ENCODE measurements around the gene SIX3. TPM values are rescaled to one million over a fixed set of nuclear protein-coding genes. Genes with fewer than 3 reads are reported as not detected.

SIX3 gene
- total RNA-seq, 1 donor = not detected

DNA sequence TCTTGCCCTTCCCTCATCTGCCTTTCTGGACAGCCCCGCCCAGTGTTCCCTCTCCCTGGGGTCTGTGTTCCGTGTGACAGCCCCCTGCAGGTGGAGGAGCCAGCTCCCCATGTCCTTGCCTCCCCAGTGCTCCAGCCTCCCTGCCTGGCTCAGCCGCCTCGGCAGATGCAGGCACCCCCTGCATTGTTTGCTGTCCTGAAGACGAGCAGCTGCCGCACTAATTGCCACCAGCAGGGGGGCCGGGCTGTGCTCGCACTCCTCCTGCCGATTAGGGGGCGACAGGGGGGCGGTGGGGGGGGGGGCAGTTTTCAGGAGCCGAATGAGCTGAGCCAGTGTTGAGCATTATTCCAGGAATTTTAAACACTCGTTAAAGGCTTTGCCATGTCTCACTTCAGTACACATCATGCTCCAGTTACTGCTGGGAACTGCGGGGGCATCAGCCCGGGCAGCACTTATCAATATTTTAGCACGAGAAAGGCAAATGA, 23.3 kb downstream of the SIX3 start:
- Histone ChIP-seq H2AFZ (ENCODE audit: low read length) (no peak overlapping the region), H3K4me3 (ENCODE audit: insufficient read depth, low read length) (no peak overlapping the region), H3K27me3 (ENCODE audit: insufficient read depth, low read length) (no peaks in the 10 kb centered on the region), H4K20me1 (ENCODE audit: insufficient read depth, low read length) (no peaks in the 10 kb centered on the region), H3K27ac (ENCODE audit: low read depth, low read length) (no peak overlapping the region), H3K9me3 (ENCODE audit: low read depth, low read length) (no peaks in the 10 kb centered on the region), H3K4me2 (ENCODE audit: insufficient read depth, low read length) (peak overlapping the region; percentile 3), H3K79me2 (ENCODE audit: insufficient read depth, low read length) (no peaks in the 10 kb centered on the region), H3K36me3 (ENCODE audit: insufficient read depth, low read length) (no peaks in the 10 kb centered on the region), H3K4me1 (ENCODE audit: insufficient read depth, low read length) (peaks cover 9% of the 10 kb centered on the region)
- DNase-seq (ENCODE audit: insufficient read length, low spot score, missing footprints) = peak; percentile 79
- TF ChIP-seq, protein P1, sequence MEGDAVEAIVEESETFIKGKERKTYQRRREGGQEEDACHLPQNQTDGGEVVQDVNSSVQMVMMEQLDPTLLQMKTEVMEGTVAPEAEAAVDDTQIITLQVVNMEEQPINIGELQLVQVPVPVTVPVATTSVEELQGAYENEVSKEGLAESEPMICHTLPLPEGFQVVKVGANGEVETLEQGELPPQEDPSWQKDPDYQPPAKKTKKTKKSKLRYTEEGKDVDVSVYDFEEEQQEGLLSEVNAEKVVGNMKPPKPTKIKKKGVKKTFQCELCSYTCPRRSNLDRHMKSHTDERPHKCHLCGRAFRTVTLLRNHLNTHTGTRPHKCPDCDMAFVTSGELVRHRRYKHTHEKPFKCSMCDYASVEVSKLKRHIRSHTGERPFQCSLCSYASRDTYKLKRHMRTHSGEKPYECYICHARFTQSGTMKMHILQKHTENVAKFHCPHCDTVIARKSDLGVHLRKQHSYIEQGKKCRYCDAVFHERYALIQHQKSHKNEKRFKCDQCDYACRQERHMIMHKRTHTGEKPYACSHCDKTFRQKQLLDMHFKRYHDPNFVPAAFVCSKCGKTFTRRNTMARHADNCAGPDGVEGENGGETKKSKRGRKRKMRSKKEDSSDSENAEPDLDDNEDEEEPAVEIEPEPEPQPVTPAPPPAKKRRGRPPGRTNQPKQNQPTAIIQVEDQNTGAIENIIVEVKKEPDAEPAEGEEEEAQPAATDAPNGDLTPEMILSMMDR (IDR thresholded peaks at IDR 0.05; ENCODE audit: extremely low read depth, low read depth, low read length) = peak; percentile 32

DNA sequence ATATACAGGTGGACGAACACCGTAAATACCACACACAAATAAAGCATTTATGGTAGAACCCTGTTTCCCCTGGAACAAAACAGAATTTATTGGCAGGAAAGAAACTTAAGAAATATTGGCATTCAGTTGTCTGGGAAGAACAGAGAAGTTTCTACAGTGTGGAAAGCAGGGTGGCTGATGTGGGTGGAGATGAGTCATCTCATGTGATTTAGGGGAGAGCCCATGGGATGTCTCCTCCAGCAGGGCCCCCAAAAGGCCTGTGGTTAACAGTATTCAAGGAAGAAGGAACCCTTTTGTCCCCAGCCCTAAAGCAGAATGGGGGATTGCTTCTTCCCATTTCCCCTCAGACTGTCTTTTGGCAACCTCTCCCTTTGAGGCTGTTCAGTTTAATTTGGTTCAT, 24.2 kb downstream of the SIX3 start:
- DNase-seq (ENCODE audit: insufficient read length, low spot score, missing footprints) = peak; percentile 77
- Histone ChIP-seq H3K4me3 (ENCODE audit: insufficient read depth, low read length) (no peak overlapping the region), H2AFZ (ENCODE audit: low read length) (no peak overlapping the region), H3K9me3 (ENCODE audit: low read depth, low read length) (no peaks in the 10 kb centered on the region), H3K27ac (ENCODE audit: low read depth, low read length) (peak overlapping the region; percentile 60), H4K20me1 (ENCODE audit: insufficient read depth, low read length) (no peaks in the 10 kb centered on the region), H3K27me3 (ENCODE audit: insufficient read depth, low read length) (no peaks in the 10 kb centered on the region), H3K4me2 (ENCODE audit: insufficient read depth, low read length) (peak overlapping the region; percentile 3), H3K36me3 (ENCODE audit: insufficient read depth, low read length) (no peaks in the 10 kb centered on the region), H3K4me1 (ENCODE audit: insufficient read depth, low read length) (peaks cover 10% of the 10 kb centered on the region), H3K79me2 (ENCODE audit: insufficient read depth, low read length) (no peaks in the 10 kb centered on the region)
- TF ChIP-seq, protein P1 (IDR thresholded peaks at IDR 0.05; ENCODE audit: extremely low read depth, low read depth, low read length) = no peak

DNA sequence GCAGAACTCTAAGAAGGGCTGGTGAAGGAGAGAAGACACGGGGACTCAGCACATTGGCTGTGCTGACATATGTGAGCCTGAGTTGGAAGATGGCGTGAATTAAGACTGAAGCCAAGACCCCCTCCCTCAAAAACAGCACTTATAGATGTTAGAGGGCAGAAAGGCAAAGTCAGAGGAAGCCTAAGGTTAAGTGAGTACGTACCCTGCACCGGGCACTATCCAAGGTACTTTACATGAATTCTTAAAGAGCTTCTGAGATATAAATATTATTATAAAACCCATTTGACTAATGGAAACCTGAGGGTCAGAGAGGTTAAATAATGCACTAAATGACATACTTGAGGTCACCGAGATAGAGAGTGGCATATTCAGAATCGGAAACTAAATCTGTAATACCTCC, 25.6 kb downstream of the SIX3 start:
- H3K4me3 ChIP-seq (ENCODE audit: insufficient read depth, low read length) = no peak overlapping the region
- peaks cover 18% of the 10 kb centered on the region for H3K4me1 ChIP-seq (ENCODE audit: insufficient read depth, low read length)
- H3K27ac ChIP-seq (ENCODE audit: low read depth, low read length) = no peak overlapping the region
- no peaks in the 10 kb centered on the region for H3K36me3 ChIP-seq (ENCODE audit: insufficient read depth, low read length)
- no peaks in the 10 kb centered on the region for H3K27me3 ChIP-seq (ENCODE audit: insufficient read depth, low read length)
- DNase-seq (ENCODE audit: insufficient read length, low spot score, missing footprints) = no peak
- no peaks in the 10 kb centered on the region for H3K79me2 ChIP-seq (ENCODE audit: insufficient read depth, low read length)
- no peak overlapping the region for H2AFZ ChIP-seq (ENCODE audit: low read length)
- no peaks in the 10 kb centered on the region for H3K9me3 ChIP-seq (ENCODE audit: low read depth, low read length)
- TF ChIP-seq, protein P1 (IDR thresholded peaks at IDR 0.05; ENCODE audit: extremely low read depth, low read depth, low read length) = no peak
- no peaks in the 10 kb centered on the region for H4K20me1 ChIP-seq (ENCODE audit: insufficient read depth, low read length)
- H3K4me2 ChIP-seq (ENCODE audit: insufficient read depth, low read length) = no peak overlapping the region

DNA sequence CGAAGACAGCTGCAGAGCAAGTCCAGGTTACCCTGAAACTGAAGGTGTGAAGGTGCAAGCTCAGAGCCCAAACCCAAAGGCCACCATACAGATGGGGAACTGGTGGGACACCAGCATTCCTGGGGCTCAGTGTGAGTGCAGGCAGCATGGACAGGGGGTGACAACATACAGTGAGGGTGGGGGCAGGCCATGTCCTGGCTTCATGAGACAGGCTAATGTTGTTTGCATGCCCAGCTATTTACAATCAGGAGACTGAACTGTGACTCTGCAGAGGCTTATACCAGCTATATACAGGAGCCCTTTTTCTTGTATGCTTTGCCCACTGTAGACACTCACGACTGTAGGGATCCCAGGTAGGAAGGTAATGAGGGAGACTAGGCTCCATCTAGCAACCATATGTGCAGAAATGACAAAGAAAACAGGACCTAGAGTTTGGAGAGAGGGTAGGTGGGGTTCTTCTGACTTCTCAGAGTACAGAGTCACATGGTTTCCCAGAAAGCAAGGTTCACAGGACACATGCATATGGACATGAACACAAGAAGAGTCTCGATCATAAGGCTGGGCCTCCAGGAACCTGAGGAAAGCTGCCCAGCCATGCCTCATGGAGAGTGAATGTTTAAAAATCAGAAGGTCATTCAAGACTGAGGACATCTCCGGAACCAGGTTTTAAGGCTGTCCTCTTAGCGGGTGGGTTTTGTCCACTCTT, 26.4 kb downstream of the SIX3 start:
- H3K4me3 ChIP-seq (ENCODE audit: insufficient read depth, low read length) = no peak overlapping the region
- no peaks in the 10 kb centered on the region for H3K36me3 ChIP-seq (ENCODE audit: insufficient read depth, low read length)
- DNase-seq (ENCODE audit: insufficient read length, low spot score, missing footprints) = no peak
- H3K79me2 ChIP-seq (ENCODE audit: insufficient read depth, low read length) = no peaks in the 10 kb centered on the region
- peaks cover 3% of the 10 kb centered on the region for H3K27me3 ChIP-seq (ENCODE audit: insufficient read depth, low read length)
- H3K27ac ChIP-seq (ENCODE audit: low read depth, low read length) = no peak overlapping the region
- H4K20me1 ChIP-seq (ENCODE audit: insufficient read depth, low read length) = no peaks in the 10 kb centered on the region
- TF ChIP-seq, protein P1 (IDR thresholded peaks at IDR 0.05; ENCODE audit: extremely low read depth, low read depth, low read length) = no peak
- H3K4me1 ChIP-seq (ENCODE audit: insufficient read depth, low read length) = peaks cover 19% of the 10 kb centered on the region
- H2AFZ ChIP-seq (ENCODE audit: low read length) = no peak overlapping the region
- H3K4me2 ChIP-seq (ENCODE audit: insufficient read depth, low read length) = no peak overlapping the region
- no peaks in the 10 kb centered on the region for H3K9me3 ChIP-seq (ENCODE audit: low read depth, low read length)
